GM12878 (cell line): Measurements from ENCODE around the gene MYH6. TPM values are rescaled to one million over a fixed set of nuclear protein-coding genes. Genes with fewer than 3 reads are reported as not detected.

ENCODE experiments used
- ATAC-seq: fragments of 200-7000 bp; cut with Tn5 transposase; 3 replicates; pipeline ENCODE4 v1.9.1; 2020; ENCODE audit warnings: mild to moderate bottlenecking, moderate library complexity
- BruUV-seq: library from RNA; stranded (reverse); fragments of 400-500 nt; replicated peaks from 2 replicates; lab custom pipeline; 2021; lab: Mats Ljungman, UMichigan
- CTCF ChIA-PET: fragments of 300-600 bp; sonication (Branson Sonifier 250); formaldehyde crosslinking; extraction: SDS; loops from one replicate; lab custom pipeline; 2021; ENCODE audit warnings: inconsistent platforms; lab: Yijun Ruan, JAX
- POLR2A ChIA-PET: fragments of 350-600 bp; formaldehyde crosslinking; extraction: SDS; loops from one replicate; lab custom pipeline; 2021; ENCODE audit warnings: inconsistent platforms; lab: Charles Lee
- RAD21 ChIA-PET: fragments of 300-600 bp; sonication (Branson Sonifier 250); formaldehyde crosslinking; loops from one replicate; lab custom pipeline; 2023; ENCODE audit warnings: antibody characterized with exemption; ENCODE audit not compliant: unreplicated experiment; lab: Charles Lee
- SMC1A ChIA-PET: fragments of 300-600 bp; sonication (Branson Sonifier 250); formaldehyde crosslinking; loops from one replicate; lab custom pipeline; 2023; ENCODE audit not compliant: unreplicated experiment, uncharacterized antibody; lab: Charles Lee
- DNase-seq: peaks from one replicate; pipeline ENCODE4 v3.0.0-alpha.2; 2011; ENCODE audit warnings: low read depth, low spot score
- FAIRE-seq: peaks from 3 replicates; lab custom pipeline; 2011; peaks lifted over from hg19 to GRCh38; lab: Jason Lieb, UNC
- H2AFZ ChIP-seq: 2 replicates; pipeline ENCODE4 v1.6.0; 2011; ENCODE audit warnings: low read depth, low read length, control low read depth; ENCODE audit not compliant: control insufficient read depth
- H3K27ac ChIP-seq: 2 replicates; pipeline ENCODE4 v1.5.1; 2011; ENCODE audit warnings: control low read depth; ENCODE audit not compliant: control insufficient read depth, insufficient read depth
- H3K27me3 ChIP-seq, 2 experiments: replicated peaks in 1 of 2; 2 replicates each; pipeline versions ENCODE4 v1.6.0 to v1.6.1; 2011; ENCODE audit warnings: low read length in 1 of 2; ENCODE audit not compliant: control insufficient read depth in 2 of 2, insufficient read depth in 2 of 2
- H3K36me3 ChIP-seq, 2 experiments: 2 replicates each; pipeline ENCODE4 v1.5.1; 2011; ENCODE audit warnings: low read length in 1 of 2; ENCODE audit not compliant: control insufficient read depth in 2 of 2, insufficient read depth in 2 of 2
- H3K4me1 ChIP-seq: 2 replicates; pipeline ENCODE4 v1.6.1; 2011; ENCODE audit warnings: mild to moderate bottlenecking, low read length, moderate library complexity, mixed read lengths; ENCODE audit not compliant: control insufficient read depth, insufficient read depth
- H3K4me2 ChIP-seq: 2 replicates; pipeline ENCODE4 v1.6.0; 2011; ENCODE audit warnings: control low read depth; ENCODE audit not compliant: control insufficient read depth, insufficient read depth
- H3K4me3 ChIP-seq: fragments of 200-600 bp; sonication (generic); 2 replicates; pipeline ENCODE4 v1.5.1; 2016
- H3K79me2 ChIP-seq: 2 replicates; pipeline ENCODE4 v1.6.0; 2011; ENCODE audit warnings: low read length; ENCODE audit not compliant: control insufficient read depth, insufficient read depth
- H3K9ac ChIP-seq: 2 replicates; pipeline ENCODE4 v1.8.0; 2011; ENCODE audit warnings: low read length, control low read depth, mixed read lengths; ENCODE audit not compliant: control insufficient read depth, insufficient read depth
- H3K9me3 ChIP-seq: replicated peaks from 3 replicates; pipeline ENCODE4 v1.5.1; 2011; ENCODE audit warnings: mild to moderate bottlenecking, low read length; ENCODE audit not compliant: control insufficient read depth, insufficient read depth
- H4K20me1 ChIP-seq: 2 replicates; pipeline ENCODE4 v1.6.0; 2011; ENCODE audit not compliant: control insufficient read depth, insufficient read depth
- BCL11A ChIP-seq: IDR thresholded peaks from 2 replicates; pipeline ENCODE4 v1.6.1; 2011; ENCODE audit warnings: low read depth, low read length
- CTCF ChIP-seq, 3 experiments: IDR thresholded peaks in 2 of 3; conservative IDR thresholded peaks in 1 of 3; 2 replicates each; pipeline ENCODE4 v1.5.1; 2011; ENCODE audit warnings: low read depth in 3 of 3, low read length in 3 of 3, mild to moderate bottlenecking in 3 of 3, control low read depth in 2 of 3, moderate library complexity in 2 of 3, inconsistent platforms in 1 of 3, mixed read lengths in 1 of 3; ENCODE audit not compliant: control insufficient read depth in 2 of 3, insufficient read depth in 1 of 3; ENCODE audit errors: extremely low read depth in 1 of 3
- E2F8 ChIP-seq: fragments of 450-650 bp; IDR thresholded peaks from 2 replicates; pipeline ENCODE4 v1.6.1; 2018; ENCODE audit warnings: mild to moderate bottlenecking, low read depth, moderate library complexity; ENCODE audit not compliant: partially characterized antibody
- FOS ChIP-seq: IDR thresholded peaks from 3 replicates; pipeline ENCODE4 v1.6.1; 2011; ENCODE audit warnings: borderline replicate concordance; ENCODE audit not compliant: insufficient read length; ENCODE audit errors: extremely low read depth
- JUND ChIP-seq: IDR thresholded peaks from 2 replicates; pipeline ENCODE4 v1.6.1; 2012; ENCODE audit warnings: low read depth, mild to moderate bottlenecking, low read length, improper control_type of control experiment, moderate library complexity
- KLF5 ChIP-seq: fragments of 450-650 bp; IDR thresholded peaks from 2 replicates; pipeline ENCODE4 v1.6.1; 2014; ENCODE audit warnings: mild to moderate bottlenecking; ENCODE audit not compliant: partially characterized antibody
- NBN ChIP-seq: fragments of 450-650 bp; IDR thresholded peaks from 2 replicates; pipeline ENCODE4 v1.6.1; 2016
- NFIC ChIP-seq: IDR thresholded peaks from 2 replicates; pipeline ENCODE4 v1.6.1; 2012; ENCODE audit warnings: low read depth, mild to moderate bottlenecking, inconsistent platforms, low read length, moderate library complexity
- NR2C2 ChIP-seq: IDR thresholded peaks from 2 replicates; pipeline ENCODE4 v1.6.1; 2011; ENCODE audit warnings: borderline replicate concordance, low read depth; ENCODE audit not compliant: control insufficient read depth, insufficient read length
- POLR2A ChIP-seq: IDR thresholded peaks from 2 replicates; pipeline ENCODE4 v1.6.1; 2011; ENCODE audit warnings: low read depth, mild to moderate bottlenecking, low read length
- POLR2AphosphoS2 ChIP-seq: IDR thresholded peaks from 2 replicates; pipeline ENCODE4 v1.6.1; 2011; ENCODE audit warnings: low read depth, mild to moderate bottlenecking, low read length, improper control_type of control experiment, moderate library complexity
- SRF ChIP-seq, 2 experiments: IDR thresholded peaks; 2 replicates each; pipeline ENCODE4 v1.6.1; 2011; ENCODE audit warnings: low read depth in 2 of 2, low read length in 2 of 2, mild to moderate bottlenecking in 1 of 2, moderate library complexity in 1 of 2
- STAT3 ChIP-seq: IDR thresholded peaks from 2 replicates; pipeline ENCODE4 v1.6.1; 2011; ENCODE audit warnings: low read depth, low read length, improper control_type of control experiment
- TCF12 ChIP-seq: IDR thresholded peaks from 2 replicates; pipeline ENCODE4 v1.6.1; 2011; ENCODE audit warnings: low read depth, mild to moderate bottlenecking, low read length
- ZNF207 ChIP-seq: fragments of 450-650 bp; IDR thresholded peaks from 2 replicates; pipeline ENCODE4 v1.6.1; 2014; ENCODE audit warnings: antibody characterized with exemption, mild to moderate bottlenecking, borderline replicate concordance
- ZNF217 ChIP-seq: fragments of 450-650 bp; IDR thresholded peaks from 2 replicates; pipeline ENCODE4 v1.6.1; 2017; ENCODE audit warnings: antibody characterized with exemption, mild to moderate bottlenecking
- ZNF384 ChIP-seq: IDR thresholded peaks from 2 replicates; pipeline ENCODE4 v1.6.1; 2012; ENCODE audit warnings: low read depth, mild to moderate bottlenecking, low read length, improper control_type of control experiment, borderline replicate concordance
- WGBS: methylation state at CpG from one replicate; pipeline ENCODE4 v1.1.6; 2016; ENCODE audit warnings: low lambda C conversion rate; ENCODE audit not compliant: insufficient replicate concordance, insufficient coverage; ENCODE audit errors: missing lambda C conversion rate; 5-methylcytosine and 5-hydroxymethylcytosine counted together
- in situ Hi-C: fragments of 300-500 bp; cut with MboI; formaldehyde crosslinking; loops from 9 replicates; pipeline ENCODE4 v1.14.3; 2018; ENCODE audit warnings: mixed read lengths
- intact Hi-C: fragments of 100-400 bp; cut with micrococcal nuclease; formaldehyde crosslinking; loops from one replicate; pipeline ENCODE4 v1.14.2; 2022; ENCODE audit not compliant: unreplicated experiment
- polyA plus RNA-seq, 11 experiments: library from polyadenylated mRNA; depleted of rRNA in 4 of 11; unstranded in 6 of 11; stranded (reverse) in 5 of 11; fragments of >200 nt; fragmentation: Nextera tagmentation in 4 of 11; fragmentation: Illumina TruSeq in 1 of 11; extraction: Ambion mirVana in 4 of 11; extraction: Trizol in 1 of 11; gene quantifications; 1 replicate in 1 of 11; 2 replicates in 10 of 11; pipeline versions ENCODE4 v1.2.1 to v1.2.3, GENCODE V29; 2011 to 2016; ENCODE audit warnings: inconsistent platforms in 2 of 11, missing spikeins in 2 of 11, low read depth in 1 of 11
- total RNA-seq, 4 experiments: library from RNA; depleted of rRNA in 3 of 4; stranded (reverse); fragments of >200 nt in 3 of 4; fragmentation: Illumina TruSeq in 1 of 4; extraction: Trizol in 1 of 4; gene quantifications; 2 replicates each; pipeline versions ENCODE4 v1.2.1 to v1.2.3, GENCODE V29; 2013 to 2021

MYH6 gene
- total and polyA plus RNA-seq, 10 of the 15 experiments (the other 5 are each of a cell fraction or from before 2014, with no cell fraction given): 0.01 to 0.84 (median 0.05) TPM; not detected in 7

GRCh38 chr14:23443411-23443812 is 35.3 kb upstream of the MYH6 start:
- intact Hi-C loops: no loop called here

More at GRCh38 chr14:23443411-23443812, 35.3 kb upstream of the MYH6 start:
- Histone ChIP-seq H4K20me1 (no peaks in the 10 kb centered on the region), H2AFZ (no peak overlapping the region), H3K27ac (no peak overlapping the region), H3K4me2 (no peak overlapping the region), H3K9ac (no peak overlapping the region), H3K27me3 (no peaks in the 10 kb centered on the region; a peak in 2 of 4 replicates), H3K9me3 (no peaks in the 10 kb centered on the region; the same call in 2 of the 3 replicates), H3K4me3 (no peak overlapping the region), H3K36me3 (no peaks in the 10 kb centered on the region), H3K79me2 (no peaks in the 10 kb centered on the region), H3K4me1 (peaks cover 15% of the 10 kb centered on the region)
- ChIA-PET SMC1A (no interaction called here), POLR2A (no interaction called here), CTCF (no interaction called here), RAD21 (no interaction called here)
- ATAC-seq (no peak), FAIRE-seq (no peak), DNase-seq (no peak)
- WGBS: 27% methylated on average over 11 of the region's 11 CpGs
- BruUV-seq: no TSS peak
- in situ Hi-C loops: no loop called here
- TF ChIP-seq CTCF (IDR thresholded peaks at IDR 0.05 in 2 of 3, conservative IDR thresholded peaks at IDR 0.05 in 1 of 3; ENCODE audit: control insufficient read depth in 2 of 3, extremely low read depth in 1 of 3, insufficient read depth in 1 of 3, low read depth in 3 of 3, low read length in 3 of 3): no peak
- TF ChIP-seq NR2C2: no peak
- TF ChIP-seq SRF (IDR thresholded peaks at IDR 0.05; ENCODE audit: low read depth in 2 of 2, low read length in 2 of 2): no peak
- TF ChIP-seq KLF5: no peak
- no peak for TF ChIP-seq BCL11A
- no peak for TF ChIP-seq POLR2AphosphoS2
- no peak for TF ChIP-seq NBN
- no peak for TF ChIP-seq E2F8
- TF ChIP-seq ZNF384: no peak
- no peak for TF ChIP-seq ZNF207
- no peak for TF ChIP-seq STAT3
- no peak for TF ChIP-seq ZNF217
- TF ChIP-seq NFIC: no peak
- TF ChIP-seq FOS: no peak
- TF ChIP-seq TCF12: no peak
- TF ChIP-seq JUND: no peak
- no peak for TF ChIP-seq POLR2A
